ENCODE data around the gene DNAJC5.
A peak's percentile ranks its signal among the peaks of the same experiment; 100 is the strongest.
"Not testable (repeated sequence)": the region's sequence is repeated elsewhere in the genome, so short reads cannot be mapped to it uniquely, and the experiment has no call there.

DNAJC5 gene

DNA sequence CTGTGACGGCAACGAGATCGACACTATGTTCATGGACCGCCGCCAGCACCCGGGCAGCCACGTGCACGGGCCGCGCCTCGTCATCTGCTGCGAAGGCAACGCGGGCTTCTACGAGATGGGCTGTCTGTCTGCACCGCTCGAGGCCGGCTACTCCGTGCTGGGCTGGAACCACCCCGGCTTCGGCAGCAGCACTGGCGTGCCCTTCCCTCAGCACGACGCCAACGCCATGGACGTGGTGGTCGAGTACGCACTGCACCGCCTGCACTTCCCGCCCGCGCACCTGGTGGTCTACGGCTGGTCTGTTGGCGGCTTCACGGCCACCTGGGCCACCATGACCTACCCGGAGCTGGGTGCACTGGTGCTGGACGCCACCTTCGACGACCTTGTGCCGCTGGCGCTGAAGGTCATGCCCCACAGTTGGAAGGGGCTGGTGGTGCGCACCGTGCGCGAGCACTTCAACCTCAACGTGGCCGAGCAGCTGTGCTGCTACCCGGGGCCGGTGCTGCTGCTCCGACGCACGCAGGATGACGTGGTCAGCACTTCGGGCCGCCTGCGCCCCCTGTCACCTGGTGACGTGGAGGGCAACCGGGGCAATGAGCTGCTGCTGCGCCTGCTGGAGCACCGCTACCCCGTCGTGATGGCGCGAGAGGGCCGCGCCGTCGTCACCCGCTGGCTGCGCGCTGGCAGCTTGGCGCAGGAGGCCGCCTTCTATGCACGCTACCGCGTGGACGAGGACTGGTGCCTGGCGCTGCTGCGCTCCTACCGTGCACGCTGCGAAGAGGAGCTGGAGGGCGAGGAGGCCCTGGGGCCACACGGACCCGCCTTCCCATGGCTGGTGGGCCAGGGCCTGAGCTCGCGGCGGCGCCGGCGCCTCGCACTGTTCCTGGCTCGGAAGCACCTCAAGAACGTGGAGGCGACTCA lies 32.7 kb upstream of the DNAJC5 start:
- no peak for DNase-seq

DNA sequence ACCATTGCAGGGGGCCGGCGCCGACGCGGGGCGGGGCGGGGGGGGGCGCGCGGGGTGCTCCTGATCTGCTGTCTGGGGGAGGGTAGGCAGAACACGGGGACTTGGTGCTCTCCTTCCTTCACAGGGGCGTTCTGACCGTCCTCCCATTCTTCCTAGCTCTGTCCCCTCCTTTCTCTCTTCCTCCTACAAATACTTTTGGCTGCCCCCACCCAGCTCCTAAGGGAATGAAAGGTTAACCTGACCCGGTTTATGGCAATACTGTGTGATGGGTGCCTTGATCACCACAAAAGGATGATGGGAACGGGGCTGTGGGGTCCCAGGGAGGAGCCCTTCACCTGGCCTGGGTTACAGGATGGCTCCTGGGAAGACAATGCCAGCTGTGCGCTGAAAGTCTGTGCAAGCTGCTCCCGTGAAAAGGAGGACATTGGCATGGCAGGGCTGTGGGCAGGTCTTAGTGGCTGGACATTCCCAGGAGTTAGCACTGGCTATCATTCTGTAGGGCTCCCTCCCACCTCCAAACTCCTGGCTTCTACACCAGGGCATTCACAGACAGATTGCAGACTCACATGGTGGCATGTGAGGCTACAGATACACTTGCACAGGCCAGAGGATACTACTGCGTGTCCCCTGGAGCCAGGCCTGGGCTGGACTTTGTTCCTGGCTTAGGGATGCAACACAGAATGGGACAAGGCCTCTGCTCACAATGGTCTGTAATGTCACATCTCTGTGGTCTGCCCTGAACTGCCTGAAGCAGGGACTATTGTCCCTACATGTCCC lies 31.7 kb upstream of the DNAJC5 start:
- DNase-seq, result no peak

DNA sequence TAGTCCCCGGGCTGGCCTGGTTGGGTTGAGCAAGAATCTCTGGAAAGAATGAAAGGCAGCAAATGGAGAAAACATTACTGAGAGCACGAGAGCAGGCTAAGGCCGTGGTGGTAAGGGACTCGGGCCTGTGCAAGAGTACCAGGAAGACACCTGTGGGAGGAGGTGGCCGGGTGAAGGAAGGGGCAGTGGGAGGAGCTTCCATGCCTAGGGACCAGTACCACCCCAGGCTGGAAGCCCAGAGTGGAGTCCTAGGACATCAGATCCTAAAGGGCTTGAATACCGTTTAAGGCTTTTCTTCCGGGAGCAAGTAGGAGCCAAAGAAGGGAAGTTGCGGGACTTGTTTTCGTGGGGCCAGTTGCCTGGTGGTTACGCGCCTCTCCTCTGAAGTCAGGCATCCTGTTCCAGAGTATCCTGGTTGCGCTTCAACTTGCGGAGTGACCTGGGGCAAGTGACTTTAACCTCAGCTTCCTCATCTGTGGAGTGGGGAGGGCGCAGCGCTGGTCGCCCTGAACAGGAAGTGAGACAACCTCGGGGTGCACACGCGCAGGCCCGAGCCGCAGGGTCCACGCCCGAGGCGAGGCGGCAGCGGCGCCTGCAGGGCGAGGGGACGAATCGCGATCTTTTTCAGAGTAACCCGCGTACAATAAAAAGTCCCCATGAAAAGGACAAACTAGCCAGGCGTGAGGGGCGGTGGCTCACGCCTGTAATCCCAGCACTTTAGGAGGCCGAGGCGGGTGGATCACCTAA lies 31.0 kb upstream of the DNAJC5 start:
- peak; percentile 73 for DNase-seq

DNA sequence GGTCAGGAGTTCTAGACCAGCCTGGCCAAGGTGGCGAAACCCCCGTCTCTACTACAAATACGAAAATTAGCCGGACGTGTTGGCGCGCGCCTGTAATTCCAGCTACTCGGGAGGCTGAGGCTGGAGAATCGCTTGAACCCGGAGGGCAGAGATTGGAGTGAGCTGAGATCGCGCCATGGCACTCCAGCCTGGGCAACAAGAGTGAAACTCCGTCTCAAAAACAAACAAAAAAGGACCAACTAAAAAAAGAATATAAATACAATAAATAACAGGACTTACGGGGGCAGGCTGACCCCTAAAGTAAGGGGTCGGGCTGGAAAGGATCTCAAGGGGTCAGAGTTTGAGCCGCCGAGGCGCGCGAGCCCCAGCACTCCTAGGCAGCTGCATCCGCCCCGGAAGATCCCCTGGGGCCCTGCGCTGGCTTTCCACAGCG lies 30.4 kb upstream of the DNAJC5 start:
- no peak for DNase-seq

DNA sequence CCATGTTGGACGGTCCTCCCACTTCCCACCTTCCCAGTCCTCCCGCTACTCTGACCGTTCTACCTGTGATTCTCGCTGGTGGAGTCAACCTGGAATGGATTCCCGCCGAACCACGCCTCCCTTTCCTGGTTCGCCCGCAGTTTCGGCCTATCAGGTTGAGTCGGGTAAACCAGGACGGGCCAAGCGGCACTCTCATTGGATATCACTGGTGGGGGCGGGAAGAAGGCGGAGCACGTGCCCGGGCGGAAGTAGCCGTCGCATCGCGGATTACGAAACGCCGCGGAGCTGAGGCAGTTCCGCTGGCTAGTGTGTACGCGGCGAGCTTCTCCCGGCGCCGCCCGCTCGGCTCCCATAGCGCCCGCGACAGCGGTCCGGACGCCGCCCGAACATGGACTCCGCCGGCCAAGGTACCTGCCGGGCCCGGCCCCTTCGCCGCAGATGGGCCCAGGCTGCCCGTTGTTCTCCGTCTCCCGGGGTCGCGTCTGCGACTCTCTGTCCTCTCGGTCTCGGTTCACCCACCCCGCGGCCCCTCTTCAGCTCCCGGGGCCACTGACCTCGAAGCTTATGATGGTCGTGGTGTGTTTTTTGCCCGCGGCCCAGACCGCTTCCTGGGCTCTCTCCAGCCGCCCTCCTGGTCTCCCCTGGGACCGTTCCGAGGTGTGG lies 29.8 kb upstream of the DNAJC5 start, which contains the start of gene TPD52L2:
Gene TPD52L2, plus strand, starts transcription at position 293 of the 663 bp plus-strand sequence. Its CDS starts 96 bp downstream, at position 389.
- peak; percentile 99 for DNase-seq

DNA sequence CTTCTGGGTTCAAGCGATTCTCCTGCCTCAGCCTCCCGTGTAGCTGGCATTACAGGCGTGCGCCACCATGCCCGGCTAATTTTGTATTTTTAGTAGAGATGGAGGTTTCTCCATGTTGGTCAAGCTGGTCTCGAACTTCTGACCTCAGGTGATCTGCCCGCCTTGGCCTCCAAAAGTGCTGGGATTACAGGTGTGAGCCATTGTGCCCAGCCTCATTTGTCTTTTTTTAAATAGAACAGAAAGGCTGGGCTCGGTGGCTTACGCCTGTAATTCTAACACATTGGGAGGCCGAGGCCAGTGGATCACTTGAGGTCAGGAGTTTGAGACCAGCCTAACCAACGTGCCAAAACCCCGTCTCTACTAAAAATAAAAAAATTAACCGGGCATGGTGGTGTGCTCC lies 27.9 kb upstream of the DNAJC5 start:
- not testable (repeated sequence) for DNase-seq

DNA sequence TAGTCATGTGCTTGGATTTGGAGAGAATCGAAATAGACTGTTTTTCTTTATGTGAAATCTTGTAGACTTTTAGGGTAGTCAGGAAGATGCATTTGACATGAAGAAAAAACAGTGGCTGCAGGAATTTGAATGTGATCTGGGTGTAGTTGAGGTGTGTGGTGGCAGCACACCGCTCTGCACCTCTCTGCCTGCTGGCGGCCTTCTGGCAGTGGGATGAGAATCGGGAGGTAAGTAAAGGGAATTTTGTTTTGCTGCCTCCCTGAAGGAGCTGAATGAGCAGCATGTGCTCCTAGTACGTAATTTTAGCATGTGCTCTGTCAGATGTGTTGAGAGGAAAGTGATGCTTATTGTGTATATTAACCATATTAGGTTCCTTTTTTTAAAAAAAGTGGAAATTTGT lies 26.7 kb upstream of the DNAJC5 start:
- no peak for DNase-seq

DNA sequence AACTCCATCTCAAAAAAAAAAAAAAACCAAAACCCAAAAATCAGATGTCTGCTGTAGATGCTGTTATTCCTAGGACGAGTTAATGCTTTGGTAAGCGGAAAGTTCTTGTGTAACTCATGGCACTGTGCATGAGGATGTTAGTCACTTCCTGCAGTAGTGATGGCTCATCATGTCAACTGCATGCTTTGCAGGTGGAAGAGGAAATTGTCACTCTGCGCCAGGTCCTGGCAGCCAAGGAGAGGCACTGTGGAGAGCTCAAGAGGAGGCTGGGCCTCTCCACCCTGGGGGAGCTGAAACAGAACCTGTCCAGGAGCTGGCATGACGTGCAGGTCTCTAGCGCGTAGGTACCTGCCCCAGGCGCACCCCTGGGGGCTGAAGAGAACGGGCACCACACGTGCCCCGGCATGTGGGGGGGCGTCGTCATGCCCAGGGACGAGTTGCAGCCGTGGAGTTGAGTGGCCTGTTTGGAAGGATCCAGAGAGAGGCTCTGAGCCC lies 21.4 kb upstream of the DNAJC5 start:
- no peak for DNase-seq

DNA sequence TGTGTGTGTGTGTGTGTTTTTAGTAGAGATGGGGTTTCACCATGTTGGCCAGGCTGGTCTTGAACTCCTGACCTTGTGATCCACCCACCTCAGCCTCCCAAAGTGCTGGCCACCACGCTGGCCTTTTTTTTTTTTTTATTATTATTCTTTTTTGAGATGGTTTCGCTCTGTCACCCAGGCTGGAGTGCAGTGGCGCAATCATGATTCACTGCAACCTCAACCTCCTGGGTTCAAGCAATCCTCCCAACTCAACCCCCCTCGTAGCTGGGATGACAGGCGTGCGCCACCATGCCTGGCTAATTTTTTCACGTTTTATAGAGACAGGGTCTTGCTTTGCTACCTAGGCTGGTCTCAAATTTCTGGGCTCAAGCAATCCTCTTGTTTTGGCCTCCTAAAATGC lies 20.7 kb upstream of the DNAJC5 start:
- DNase-seq, result not testable (repeated sequence)

DNA sequence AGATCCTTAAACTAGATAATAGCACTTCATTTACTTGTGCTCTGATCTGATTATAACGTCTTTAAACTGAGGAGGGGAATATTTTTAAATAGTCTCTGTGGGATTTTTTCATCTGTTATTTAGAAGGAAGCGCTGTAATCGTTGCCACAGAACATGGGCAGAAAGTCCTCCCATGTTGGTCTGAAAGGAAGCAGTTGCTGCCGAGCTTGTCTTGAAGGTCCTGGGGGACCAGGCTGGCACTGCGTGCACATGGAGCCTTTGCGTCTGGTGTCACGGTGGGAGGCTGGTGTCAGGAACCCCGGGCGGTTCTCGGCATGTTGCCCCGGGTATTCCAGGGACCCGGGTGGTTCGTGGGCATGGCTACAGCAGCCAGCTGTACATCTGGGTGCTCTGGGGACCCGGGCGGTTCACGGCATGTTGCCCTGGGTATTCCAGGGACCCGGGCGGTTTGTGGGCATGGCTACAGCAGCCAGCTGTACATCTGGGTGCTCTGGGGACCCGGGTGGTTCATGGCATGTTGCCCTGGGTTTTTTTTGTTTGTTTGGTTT lies 18.4 kb upstream of the DNAJC5 start:
- DNase-seq, result no peak

DNA sequence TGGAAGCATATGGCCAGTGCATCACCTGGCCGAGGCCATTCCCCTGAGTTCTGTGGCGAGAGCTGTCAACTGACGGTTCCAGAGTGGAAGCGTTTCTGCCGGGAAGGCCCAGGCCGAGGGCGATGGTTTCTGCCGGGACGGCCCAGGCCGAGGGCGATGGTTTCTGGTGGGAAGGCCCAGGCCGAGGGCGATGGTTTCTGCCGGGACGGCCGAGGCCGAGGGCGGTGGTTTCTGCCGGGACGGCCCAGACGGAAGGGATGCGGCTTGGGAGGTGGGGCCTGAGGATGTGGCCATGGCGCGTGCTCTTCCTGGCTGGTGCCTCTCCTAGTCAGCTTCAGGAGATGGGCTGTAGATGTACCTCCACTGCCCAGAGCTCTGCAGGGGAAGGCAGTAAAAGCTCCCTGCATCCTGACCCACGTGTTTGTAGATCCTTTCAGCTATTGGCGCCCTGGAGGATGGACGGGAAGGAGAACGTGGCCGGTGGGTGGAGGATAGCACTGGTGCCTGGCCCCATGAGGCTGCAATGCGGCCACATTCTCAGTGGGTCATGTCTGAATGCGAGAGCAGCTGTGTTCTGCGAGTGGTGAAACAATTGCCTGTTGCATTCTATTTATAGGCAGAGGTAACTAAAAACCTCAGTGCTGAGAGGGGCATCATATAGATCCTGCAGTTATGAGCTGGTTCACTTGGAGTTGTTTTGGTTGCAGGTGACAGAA lies 17.0 kb upstream of the DNAJC5 start:
- DNase-seq, result no peak

DNA sequence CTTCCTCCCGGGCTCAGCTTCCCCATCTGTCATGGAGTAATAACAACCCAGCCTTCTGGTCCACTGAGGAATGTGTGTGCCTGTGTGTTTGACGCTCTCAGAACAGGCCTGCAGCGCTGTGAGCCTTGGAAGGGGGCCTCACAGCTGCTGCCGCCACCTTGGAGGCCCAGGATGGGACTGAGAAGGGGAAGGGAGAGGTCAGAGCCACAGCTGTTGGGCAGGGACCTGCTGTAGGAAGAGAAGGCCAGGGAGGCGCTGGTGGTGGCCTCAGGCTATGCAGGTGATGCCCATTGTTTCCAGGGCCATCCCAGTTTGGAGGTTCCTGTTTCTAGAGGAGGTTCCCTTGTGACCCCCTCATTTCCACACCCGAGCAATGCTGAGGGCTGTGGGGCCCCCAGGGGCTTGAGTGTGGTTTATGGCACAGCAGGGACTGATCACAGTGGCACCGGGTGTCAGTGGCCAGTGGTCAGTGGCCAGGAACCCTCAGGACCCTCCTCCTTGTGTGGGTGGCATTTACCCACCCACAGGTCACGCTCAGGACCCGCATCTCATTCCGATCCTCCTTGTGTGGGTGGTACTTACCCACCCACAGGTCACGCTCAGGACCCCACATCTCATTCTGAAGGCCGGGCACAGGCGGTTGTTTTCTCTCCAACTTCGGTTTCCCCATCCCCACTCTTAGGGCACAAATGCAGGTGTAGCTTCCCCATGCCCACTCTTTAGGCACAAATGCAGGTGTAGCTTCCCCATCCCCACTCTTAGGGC lies 15.8 kb upstream of the DNAJC5 start:
- no peak for DNase-seq

DNA sequence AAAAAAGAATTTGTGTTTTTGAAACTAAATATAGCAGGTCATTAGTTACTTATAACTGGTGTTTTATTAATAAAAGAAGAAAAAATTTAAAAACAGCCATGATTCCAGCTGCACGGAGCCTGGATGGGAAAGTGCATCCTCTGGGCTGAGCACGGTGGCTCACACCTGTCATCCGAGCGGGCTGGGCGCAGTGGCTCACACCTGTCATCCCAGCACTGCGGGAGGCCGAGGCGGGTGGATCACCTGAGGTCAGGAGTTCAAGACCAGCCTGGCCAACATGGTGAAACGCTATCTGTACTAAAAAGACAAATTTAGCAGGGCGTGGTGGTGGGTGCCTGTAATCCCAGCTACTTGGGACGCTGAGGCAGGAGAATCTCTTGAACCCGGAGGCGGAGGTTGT lies 14.0 kb upstream of the DNAJC5 start:
- DNase-seq, result not testable (repeated sequence)

DNA sequence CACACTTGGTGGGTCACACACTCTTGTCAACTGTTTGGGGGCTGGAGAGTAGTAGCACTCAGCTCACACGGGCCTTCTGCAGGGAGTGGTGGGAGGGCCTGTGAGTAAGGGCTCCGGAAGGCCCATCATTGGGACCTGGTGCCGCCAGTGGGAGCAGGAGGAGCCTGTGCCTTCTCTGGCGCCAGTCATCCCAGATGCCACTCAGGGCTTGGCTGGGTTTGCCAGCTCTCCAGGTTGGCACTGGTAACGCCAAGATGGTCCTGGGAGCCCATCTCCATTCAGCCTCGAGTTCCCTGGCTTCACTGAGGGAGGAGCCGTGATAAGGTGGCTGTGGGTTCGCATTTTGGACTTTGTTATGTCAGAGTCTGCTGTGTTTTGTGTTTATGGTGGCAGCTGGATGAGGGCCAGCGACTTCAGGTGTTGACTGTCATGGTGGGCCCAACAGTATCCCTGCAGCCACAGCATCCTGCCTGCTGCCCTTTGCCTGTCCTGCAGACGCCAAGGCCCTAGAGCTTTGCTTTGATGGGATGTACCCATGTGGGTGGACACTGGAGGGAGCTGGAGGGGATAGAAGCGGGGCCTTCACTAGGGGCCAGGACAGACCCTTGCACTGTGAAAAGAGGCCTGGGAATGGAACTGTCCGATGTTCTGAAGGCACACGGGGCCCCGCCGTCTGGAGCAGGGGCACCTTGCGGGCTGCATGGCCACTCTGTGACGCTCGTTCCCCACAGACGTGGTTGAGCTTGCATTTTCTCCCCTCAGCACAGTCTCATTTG lies 13.3 kb upstream of the DNAJC5 start:
- no peak for DNase-seq

DNA sequence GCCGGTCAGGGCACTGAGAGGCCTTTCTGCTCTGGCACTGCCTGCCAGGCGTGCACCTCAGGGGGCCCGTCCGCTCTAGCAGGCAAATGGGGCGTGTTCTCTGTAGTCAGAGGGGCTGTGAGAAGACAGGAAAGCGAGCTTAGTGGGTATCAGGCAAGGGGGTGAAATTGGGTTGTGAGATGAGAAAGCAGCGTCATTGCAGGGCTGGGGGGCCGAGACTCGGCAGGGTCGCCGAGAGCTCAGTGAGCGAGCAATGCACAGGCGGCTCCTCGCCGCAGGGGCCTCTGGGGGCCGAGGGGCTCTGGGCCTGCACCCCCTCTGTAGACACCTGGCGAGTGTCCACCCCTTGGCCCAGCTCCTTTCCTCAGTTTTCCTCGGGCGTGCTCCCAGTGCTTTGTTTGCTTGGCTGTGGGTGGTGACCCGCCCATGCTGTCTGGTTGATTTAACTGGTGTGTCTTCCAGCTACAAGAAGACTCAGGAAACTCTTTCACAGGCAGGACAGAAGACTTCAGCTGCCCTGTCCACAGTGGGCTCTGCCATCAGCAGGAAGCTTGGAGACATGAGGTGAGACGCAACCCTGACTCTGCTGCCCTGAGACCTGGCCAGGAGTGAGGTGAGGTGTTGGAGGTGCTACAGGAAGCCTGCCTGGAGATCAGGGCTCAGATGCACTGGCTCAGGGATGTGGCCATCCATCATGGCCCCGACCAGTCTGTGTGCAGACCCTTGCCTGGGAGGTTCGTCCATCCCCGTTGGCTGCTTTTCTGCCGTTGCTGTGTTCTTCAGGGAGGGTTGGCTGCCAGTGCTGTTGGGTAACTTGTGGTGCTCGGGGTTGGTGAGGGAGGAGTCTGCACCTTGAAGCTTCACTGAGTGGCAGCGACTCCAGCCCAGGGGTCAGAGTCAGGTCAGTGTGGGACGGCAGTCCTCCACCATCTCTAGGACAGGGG lies 12.4 kb upstream of the DNAJC5 start:
- DNase-seq, result no peak

DNA sequence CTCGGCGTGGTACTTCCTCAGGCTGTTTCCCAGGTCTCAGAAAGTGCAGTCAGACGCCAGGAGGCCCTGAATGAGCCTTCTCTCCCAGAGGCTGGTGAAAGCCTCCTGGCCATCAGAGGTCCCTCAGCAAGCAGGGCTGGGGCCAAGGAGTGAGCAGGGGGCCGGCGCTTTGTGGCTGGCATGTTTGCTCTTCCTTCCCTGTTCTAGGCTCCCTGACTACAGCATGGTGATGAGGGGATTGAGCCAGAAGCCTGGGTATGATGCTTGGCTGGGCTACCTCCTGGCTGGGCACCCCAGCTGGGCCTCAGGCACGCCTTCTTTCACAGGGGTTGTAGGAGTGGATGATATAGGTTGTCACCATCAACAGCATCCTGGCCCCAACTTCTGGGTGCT lies 11.7 kb upstream of the DNAJC5 start:
- no peak for DNase-seq

DNA sequence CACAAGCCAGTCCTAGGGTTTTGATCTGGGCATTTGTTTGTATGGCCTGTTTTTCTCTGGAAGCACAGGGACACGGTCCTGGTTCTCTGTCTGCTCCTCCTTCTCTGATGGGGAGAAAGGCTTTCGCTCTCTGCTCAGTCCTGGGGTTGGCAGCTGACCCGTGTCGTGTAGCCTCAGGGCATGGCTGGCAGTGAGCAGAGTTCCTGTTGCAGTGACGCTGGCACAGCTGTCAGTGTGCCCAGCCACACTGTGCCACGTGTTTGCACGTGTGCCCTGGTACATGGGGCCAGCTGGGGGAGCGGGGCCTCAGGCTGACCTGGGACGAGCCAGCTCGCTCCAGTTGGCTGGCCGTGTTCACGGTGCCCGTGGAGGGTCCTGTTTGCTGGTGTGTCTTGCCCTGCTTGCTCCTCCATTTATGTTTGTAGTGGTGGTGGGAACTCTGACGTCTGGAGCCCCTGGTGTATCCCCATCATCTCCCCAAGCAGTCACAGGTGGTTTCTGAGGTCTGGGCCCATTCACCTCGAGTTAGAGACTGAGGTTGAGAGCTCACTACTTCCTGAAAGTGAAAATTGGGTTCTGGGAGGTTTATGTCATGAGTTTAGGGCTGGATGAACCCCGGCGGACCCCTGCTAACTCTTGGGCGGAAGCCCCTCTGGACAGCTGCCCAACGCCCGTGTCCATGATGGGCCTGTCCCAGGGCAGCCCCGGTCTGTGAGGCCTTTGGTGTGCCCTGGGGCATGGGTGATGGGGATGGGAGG lies 10.2 kb upstream of the DNAJC5 start:
- DNase-seq, result no peak

All from NCI-H774 (cell line).